SKM-1 (cell line): ENCODE measurements around the gene KRTAP4-3.
"Not testable (repeated sequence)": the region's sequence is repeated elsewhere in the genome, so short reads cannot be mapped to it uniquely, and the experiment has no call there.

Source experiments
- DNase-seq: peaks from one replicate; lab custom pipeline; 2025; ENCODE audit not compliant: unreplicated experiment; lab: John Stamatoyannopoulos, UW

Gene KRTAP4-3

DNA sequence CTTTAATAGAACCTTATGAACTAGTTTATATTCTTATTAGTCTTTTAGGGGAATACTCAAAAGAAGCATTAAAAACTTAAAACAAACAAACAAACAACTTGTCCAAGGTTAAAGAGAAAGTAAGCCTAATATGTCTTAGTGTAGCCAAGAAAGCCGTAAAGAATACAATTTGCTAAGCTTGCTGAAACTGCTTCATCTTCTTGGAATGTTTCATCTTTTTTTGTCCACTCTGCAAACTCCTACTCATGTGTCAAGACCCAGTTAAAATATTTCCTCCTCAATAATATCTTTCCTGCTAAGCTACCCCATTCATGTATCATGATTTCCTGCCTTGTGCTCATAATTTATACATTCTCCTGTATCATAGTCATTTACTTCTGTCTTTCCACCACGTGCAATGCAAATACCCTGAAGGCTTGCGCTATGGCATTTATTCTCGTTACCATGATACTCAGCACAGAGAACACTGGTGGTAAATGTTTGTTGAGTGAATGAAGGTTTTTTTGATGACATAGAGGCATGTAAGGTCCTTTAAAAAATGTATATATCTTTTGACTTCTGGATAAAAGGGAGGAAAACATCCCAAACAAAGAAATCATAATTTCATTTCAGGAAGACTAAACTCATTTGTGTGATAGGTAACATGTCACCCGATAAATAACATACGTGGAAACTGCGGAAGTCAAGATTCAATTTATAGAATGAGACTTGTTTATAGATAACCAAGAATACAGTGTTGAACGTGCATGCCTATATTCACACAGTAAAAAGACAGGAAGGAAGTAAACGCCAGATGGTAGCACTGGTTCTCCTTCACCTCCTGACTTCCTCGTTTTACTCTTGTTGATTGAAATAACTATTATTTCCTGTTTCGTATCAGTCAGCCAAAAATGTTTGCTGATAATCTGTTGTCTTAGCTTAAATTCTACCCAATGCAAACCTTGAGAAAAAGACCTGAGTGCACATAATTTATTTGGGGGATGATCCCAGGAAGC is 48.0 kb downstream of the KRTAP4-3 start:
- DNase-seq: not testable (repeated sequence)

- no peak for DNase-seq
These were observed 49.3 kb downstream of the KRTAP4-3 start for GRCh38 chr17:41118721-41119120.

- DNase-seq: not testable (repeated sequence)
These were observed 50.1 kb downstream of the KRTAP4-3 start, which contains the start of gene KRTAP4-11 for GRCh38 chr17:41117846-41118386. KRTAP4-11 (minus strand) TSS chr17:41118373; CDS start chr17:41118315, 58 bp downstream.
